CD4-positive, alpha-beta T cell treated with Interleukin-12 subunit alpha and Interleukin-12 subunit beta, for 1 hour (primary cell): ENCODE data around the gene SV2B.

Experiments
- DNase-seq: peaks from one replicate; pipeline ENCODE4 v3.0.0-alpha.2; 2020

The SV2B gene

GRCh38 chr15:91142106-91142744 lies 42.2 kb downstream of the SV2B start:
- no peak for DNase-seq

DNA sequence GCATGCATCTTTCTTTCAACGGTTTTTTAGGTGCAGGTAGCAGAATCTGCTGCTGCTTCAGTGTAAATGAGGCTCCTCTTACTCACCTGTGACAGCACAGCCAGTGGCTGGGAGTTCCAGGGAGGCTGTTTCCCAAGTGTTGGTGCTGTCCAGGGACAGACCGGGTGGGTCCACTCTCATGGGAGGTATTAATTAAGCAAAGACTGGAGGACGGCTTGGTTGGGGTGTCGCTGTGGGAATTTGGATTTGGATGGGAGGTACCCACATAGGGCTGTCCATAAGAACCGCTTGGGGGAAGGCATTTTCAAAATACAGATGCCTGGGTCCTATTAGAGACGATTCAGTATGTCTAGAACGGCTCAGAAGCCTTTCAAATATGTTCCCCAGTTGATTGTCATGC lies 42.9 kb downstream of the SV2B start:
- no peak for DNase-seq

DNA sequence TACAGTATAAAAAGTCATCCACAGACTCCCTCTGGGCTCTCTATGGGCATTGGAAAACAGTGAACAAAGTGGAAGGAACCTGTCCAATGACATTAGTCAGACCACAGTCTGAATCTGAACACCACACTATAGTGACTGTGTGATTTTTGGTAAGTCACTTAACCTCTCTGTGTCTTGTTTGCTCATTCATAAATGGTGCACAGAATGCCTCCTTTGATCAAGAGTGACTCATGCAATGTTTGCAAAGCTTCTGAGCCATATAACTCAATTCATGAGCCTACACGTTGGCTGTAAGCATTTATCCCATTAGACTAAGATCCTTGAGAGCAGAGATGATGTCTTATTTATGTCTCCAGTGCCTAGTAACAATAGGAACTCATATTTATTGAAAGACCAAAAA lies 46.7 kb downstream of the SV2B start:
- no peak for DNase-seq

GRCh38 chr15:91148243-91148642 lies 48.2 kb downstream of the SV2B start:
- no peak for DNase-seq

- DNase-seq, result no peak
These were observed 50.6 kb downstream of the SV2B start for GRCh38 chr15:91150502-91151160.

DNA sequence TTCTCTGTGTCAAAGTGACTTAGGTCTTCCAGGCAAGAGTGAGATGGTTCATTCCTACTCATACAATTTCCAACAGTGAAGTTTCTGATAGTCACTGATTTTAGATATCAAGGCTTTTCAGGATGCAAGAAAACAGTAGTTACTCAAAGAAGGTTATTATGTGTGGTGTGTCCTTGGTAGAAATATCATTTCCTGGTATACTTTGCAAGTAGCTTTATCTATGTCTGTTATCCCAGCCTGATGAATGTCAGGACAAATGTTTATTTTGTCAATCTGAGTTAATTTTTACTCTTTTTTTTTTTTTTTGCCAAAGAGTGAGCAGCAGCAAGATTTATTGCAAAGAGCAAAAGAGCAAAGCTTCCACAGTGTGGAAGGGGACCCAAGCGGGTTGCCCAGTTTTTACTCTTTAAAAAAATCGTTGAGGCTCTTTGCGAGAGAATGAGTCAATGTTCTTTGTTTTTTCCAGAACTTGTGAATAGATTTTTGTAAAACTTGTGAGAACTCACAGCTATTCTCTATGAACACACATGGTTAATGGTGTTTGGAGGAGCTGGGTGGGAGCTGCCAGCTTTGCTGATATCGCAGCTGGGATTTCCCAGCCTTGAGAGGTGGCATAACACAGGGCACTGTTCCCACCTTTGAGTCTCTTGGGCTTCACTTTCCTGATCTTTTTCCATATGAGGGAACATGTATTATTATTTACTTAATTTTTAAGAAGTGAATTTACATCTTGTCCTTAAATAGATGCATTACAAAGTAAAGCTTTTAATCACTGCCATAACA lies 51.9 kb downstream of the SV2B start:
- DNase-seq, result no peak

- no peak for DNase-seq
These were observed 53.0 kb downstream of the SV2B start for GRCh38 chr15:91152896-91153581.

- no peak for DNase-seq
These were observed 53.9 kb downstream of the SV2B start for GRCh38 chr15:91153954-91154353.

GRCh38 chr15:91156175-91156726 lies 56.2 kb downstream of the SV2B start:
- no peak for DNase-seq

DNA sequence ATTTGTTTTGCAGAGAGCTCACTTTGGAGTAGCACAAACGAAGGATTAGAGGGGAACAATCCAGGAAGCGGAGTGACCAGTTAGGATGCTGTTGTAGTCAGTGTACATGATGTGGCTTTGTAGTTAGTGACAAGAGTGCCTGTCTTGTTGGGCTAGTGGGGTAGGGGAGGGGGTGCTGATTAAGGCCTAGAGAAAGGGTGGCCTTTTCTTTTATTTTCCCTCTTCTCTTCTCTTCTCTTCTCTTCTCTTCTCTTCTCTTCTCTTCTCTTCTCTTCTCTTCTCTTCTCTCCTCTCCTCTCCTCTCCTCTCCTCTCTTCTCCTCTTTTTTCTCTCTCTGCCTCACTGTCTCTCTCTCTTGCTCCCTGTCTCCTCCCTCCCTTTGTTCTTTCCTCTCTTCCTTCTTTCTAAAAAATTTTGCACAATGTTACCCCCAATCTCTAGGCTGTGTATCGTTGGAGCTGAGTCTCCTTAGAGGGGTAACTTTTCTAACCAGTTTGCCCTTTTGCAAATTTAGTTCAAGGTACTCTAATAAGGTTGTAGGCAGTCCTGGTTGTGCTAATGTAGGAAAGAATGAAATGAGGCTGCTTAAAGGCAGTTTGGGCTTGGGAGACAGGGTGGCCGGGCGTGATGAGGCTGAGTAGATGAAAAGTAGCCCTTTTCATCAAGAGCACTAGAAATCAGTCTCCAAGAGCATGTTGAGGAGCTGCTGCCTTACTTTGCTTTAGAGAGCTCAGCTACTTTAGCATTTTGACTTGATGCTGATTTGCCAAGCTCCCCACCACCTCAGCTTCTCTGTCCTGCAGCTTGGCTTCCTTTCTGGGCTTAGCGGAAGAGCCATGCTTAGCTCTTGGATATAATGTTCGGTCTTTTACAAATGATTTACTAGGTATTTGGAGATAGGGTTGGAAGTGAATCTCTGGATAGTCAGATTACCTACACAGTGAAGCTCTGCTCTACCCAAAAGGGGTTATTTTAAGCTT lies 58.6 kb downstream of the SV2B start:
- no peak for DNase-seq

GRCh38 chr15:91165850-91166249 lies 65.8 kb downstream of the SV2B start:
- DNase-seq, result no peak

- DNase-seq, result no peak
These were observed 68.4 kb downstream of the SV2B start for GRCh38 chr15:91168457-91168856.

DNA sequence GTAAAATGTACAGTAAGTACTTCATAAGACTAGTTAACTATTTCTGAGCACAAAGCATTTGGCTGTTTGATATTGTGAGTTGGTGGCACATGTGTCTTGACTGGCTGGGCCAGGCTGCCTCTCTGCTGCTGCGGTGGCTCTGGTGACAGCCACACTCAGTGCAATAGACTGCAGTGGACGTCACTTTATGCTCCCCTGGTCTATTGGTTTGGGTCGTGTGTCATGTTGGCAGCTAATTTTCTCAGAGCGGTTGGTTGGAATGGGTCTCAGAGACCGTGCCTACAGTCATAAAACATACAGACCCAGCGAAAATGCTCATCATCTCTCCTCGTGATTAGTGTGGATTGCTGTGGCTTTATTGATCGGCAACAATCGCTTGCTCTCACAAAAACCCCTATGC lies 71.3 kb downstream of the SV2B start:
- no peak for DNase-seq

GRCh38 chr15:91182101-91182500 lies 82.0 kb downstream of the SV2B start:
- no peak for DNase-seq

- DNase-seq, result no peak
These were observed 83.5 kb downstream of the SV2B start for GRCh38 chr15:91183596-91183995.

- DNase-seq, result no peak
These were observed 84.4 kb downstream of the SV2B start for GRCh38 chr15:91184441-91184840.

- DNase-seq, result no peak
These were observed 87.0 kb downstream of the SV2B start for GRCh38 chr15:91186904-91187656.

DNA sequence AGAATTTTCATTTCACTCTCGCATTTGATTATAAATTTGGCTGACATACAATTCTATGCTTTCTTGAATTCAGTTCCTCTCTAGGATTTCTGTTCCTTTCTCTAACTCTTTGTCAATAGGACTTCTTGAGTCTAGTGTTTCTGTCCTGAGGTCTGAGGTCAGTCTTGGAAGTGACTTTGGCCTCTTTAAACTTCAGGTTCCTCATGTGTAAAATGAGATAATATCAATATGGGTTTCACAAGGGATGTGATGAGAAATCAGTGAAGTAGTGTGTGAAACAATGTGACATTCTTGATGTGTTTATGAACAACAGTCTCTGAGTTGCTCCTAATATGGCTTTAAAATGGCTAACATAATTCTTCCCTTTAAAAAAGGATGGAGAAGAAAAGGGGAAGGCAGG lies 92.2 kb downstream of the SV2B start:
- no peak for DNase-seq

DNA sequence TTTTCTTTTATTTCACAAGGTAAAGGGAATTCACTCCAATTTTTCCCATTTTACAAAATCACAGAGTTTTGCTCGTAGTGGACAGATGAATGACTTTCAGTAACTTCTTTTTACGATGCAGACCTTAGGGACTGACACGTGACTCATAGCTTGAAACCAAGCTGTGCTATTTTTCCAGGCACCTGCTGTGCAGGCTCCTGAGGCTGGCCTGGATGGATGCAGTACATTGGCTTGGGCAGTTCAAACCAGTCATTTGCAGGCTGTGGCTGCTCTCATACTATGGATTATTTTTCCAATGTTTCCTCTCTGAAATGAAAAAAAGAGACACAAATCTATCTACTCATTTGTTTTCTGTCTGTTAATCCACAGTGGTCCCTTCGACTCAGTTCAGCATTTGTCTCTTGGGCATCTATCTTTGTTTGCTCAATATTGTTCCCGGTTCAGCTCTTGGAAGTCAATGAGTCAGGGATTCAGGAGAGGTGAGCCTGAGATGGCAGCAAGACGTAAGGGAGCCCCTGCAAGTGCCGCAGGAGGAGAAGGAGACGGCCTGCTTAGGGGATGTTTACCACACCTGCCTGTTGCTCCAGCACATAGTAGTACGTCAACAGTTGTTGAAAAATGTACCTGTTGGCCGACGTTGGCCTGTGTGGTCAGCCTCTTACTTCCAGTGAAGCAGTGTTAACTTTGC lies 92.8 kb downstream of the SV2B start:
- DNase-seq, result no peak

DNA sequence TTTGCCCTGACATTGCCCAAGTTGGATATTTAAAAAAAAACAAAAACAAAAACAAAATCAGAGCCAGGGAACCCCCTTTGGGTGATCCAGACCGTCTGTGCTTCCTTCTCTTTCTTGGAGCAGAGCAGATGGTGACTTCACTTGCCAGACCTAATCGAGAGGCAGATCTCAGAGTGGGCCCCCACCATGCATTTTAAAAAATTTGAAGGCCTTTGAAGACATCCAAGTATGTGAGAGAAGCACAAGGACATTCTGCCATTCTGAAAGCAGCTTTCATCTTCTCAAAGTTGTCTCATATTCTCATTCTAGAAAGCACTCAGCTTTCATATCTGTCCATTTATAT lies 93.3 kb downstream of the SV2B start:
- no peak for DNase-seq

GRCh38 chr15:91196127-91196526 lies 96.1 kb downstream of the SV2B start:
- DNase-seq, result no peak
